Left ventricle myocardium inferior (tissue), 1 donor: ENCODE data around the gene TUBGCP2. TPM values are rescaled to one million over a fixed set of nuclear protein-coding genes. Genes with fewer than 3 reads are reported as not detected.
A peak's percentile ranks its signal among the peaks of the same experiment; 100 is the strongest.

ENCODE experiments used
- DNase-seq: peaks from one replicate; pipeline ENCODE4 v3.0.0-alpha.2; 2020
- H3K27ac ChIP-seq: fragments of 200-600 bp; replicated peaks from 2 replicates; pipeline ENCODE4 v1.8.0; 2021
- H3K27me3 ChIP-seq: fragments of 200-600 bp; 2 replicates; pipeline ENCODE4 v1.8.0; 2021; ENCODE audit warnings: low read depth
- H3K36me3 ChIP-seq: fragments of 200-600 bp; 2 replicates; pipeline ENCODE4 v1.8.0; 2021
- H3K4me1 ChIP-seq: fragments of 200-600 bp; 2 replicates; pipeline ENCODE4 v1.8.0; 2021
- H3K4me3 ChIP-seq: fragments of 200-600 bp; 2 replicates; pipeline ENCODE4 v1.8.0; 2021; ENCODE audit warnings: mild to moderate bottlenecking, moderate library complexity
- H3K9me3 ChIP-seq: fragments of 200-600 bp; replicated peaks from 2 replicates; pipeline ENCODE4 v1.8.0; 2021
- intact Hi-C: fragments of 100-400 bp; cut with micrococcal nuclease; formaldehyde crosslinking; loops from one replicate; pipeline ENCODE4 v1.11.0; 2022
- total RNA-seq: library from RNA; stranded (reverse); fragmentation: NEBNext Ultra II Directional; extraction: Animal tissue kit (Norgen Biotek cat#: 25700); gene quantifications from one replicate; pipeline ENCODE4 v1.2.1, GENCODE V29; 2021
- TF ChIP-seq, protein P1 (sequence below): fragments of 200-600 bp; IDR thresholded peaks from 2 replicates; pipeline ENCODE4 v1.8.0; 2021; ENCODE audit warnings: antibody characterized with exemption, mild to moderate bottlenecking, borderline replicate concordance
- donor health status: DM: no; HTN: yes; CAD: no; lungs with severe emphysema.

Gene TUBGCP2
- total RNA-seq, 1 donor from 2014 or later: 38.9 TPM

DNA sequence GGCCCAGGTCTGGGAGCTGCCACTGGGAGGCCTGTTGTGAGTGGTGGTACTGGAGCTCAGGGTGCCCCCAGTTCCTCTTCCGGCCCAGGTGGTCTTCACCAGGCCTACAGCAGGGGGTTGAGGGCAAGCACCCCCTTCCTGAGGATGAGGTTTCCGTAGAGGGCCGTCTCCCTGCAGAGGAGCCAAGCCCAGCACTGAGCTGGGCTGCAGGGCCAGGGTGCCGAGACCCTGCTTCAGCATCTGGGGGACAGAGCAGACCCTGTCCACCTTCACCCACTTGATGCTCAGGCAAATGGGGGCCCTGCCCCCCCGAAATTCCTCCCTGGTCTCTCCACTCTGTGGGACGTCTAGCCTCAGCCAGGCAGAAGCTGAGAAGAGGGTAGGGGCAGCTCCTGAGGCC lies 46.6 kb upstream of the TUBGCP2 start:
- no peaks in the 10 kb centered on the region for H3K27me3 ChIP-seq
- no peaks in the 10 kb centered on the region for H3K9me3 ChIP-seq
- no peaks in the 10 kb centered on the region for H3K36me3 ChIP-seq
- H3K4me3 ChIP-seq: no peak overlapping the region
- DNase-seq: no peak
- TF ChIP-seq, protein P1, sequence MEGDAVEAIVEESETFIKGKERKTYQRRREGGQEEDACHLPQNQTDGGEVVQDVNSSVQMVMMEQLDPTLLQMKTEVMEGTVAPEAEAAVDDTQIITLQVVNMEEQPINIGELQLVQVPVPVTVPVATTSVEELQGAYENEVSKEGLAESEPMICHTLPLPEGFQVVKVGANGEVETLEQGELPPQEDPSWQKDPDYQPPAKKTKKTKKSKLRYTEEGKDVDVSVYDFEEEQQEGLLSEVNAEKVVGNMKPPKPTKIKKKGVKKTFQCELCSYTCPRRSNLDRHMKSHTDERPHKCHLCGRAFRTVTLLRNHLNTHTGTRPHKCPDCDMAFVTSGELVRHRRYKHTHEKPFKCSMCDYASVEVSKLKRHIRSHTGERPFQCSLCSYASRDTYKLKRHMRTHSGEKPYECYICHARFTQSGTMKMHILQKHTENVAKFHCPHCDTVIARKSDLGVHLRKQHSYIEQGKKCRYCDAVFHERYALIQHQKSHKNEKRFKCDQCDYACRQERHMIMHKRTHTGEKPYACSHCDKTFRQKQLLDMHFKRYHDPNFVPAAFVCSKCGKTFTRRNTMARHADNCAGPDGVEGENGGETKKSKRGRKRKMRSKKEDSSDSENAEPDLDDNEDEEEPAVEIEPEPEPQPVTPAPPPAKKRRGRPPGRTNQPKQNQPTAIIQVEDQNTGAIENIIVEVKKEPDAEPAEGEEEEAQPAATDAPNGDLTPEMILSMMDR: no peak
- peaks cover 31% of the 10 kb centered on the region for H3K4me1 ChIP-seq
- intact Hi-C loops: no loop called here
- H3K27ac ChIP-seq: no peak overlapping the region

DNA sequence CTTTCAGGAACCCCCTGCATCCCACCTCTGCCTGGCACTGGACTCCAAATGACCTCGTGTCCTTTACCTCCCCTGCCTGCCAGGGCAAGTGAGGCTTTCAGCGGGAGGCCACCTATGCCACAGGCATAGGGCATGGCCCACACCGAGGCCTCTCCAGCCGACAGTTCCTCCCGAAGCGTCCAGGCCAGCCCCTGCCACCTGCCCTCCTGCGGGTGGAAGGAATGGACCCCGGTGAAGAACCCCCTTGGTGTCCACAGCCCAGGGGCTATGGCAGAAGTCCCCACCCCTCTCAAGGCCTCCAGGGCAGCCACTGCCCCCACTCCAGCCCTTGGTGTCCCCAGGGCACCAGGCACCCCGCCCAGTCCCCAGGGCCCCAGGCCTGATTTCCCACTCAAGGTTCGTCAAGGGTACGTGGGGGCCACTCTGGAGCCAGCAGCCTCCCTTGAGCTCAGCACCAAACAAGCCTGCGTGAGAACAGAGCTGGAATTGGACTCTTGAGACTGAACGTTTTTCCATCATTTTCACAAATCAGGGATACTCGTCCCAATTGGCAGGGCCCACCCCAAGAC lies 46.1 kb upstream of the TUBGCP2 start:
- peaks cover 31% of the 10 kb centered on the region for H3K4me1 ChIP-seq
- no peak overlapping the region for H3K4me3 ChIP-seq
- H3K36me3 ChIP-seq: no peaks in the 10 kb centered on the region
- intact Hi-C loops: no loop called here
- H3K27me3 ChIP-seq: peaks cover 5% of the 10 kb centered on the region
- H3K27ac ChIP-seq: no peak overlapping the region
- DNase-seq: no peak
- TF ChIP-seq, protein P1: no peak
- no peaks in the 10 kb centered on the region for H3K9me3 ChIP-seq

DNA sequence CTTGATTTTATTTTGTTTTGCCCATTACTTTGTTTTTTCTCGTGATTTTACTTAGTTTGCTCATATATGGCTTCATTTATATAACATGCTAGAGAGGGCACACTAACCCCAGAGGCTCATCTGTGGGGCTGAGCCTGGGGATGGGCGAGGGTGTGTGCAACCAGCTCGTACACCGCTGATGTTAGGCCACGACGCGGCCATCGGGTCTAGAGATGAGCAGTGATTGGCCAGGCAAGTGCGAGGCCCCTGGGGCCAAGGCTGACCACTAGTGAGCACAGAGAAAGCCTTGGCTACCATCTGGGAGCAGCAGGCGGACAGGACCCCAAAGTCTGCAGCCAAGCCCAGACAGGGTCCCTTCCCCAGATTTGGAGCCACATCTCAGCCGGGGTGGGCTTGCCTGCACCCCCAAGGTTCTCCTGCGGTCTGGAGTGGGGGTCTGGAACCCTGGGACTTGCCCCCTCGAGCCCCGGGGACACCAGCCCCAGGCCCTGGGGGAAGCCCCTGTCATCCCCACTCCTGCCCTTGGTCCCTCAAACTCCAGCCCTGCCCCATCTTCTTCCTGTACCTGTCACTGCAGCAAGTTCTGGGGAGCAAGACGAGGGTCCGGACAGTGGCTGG lies 45.4 kb upstream of the TUBGCP2 start:
- no peak for DNase-seq
- intact Hi-C loops: no loop called here
- TF ChIP-seq, protein P1: no peak
- Histone ChIP-seq H3K4me1 (peaks cover 27% of the 10 kb centered on the region), H3K36me3 (no peaks in the 10 kb centered on the region), H3K27ac (no peak overlapping the region), H3K27me3 (peaks cover 11% of the 10 kb centered on the region), H3K4me3 (no peak overlapping the region), H3K9me3 (no peaks in the 10 kb centered on the region)

DNA sequence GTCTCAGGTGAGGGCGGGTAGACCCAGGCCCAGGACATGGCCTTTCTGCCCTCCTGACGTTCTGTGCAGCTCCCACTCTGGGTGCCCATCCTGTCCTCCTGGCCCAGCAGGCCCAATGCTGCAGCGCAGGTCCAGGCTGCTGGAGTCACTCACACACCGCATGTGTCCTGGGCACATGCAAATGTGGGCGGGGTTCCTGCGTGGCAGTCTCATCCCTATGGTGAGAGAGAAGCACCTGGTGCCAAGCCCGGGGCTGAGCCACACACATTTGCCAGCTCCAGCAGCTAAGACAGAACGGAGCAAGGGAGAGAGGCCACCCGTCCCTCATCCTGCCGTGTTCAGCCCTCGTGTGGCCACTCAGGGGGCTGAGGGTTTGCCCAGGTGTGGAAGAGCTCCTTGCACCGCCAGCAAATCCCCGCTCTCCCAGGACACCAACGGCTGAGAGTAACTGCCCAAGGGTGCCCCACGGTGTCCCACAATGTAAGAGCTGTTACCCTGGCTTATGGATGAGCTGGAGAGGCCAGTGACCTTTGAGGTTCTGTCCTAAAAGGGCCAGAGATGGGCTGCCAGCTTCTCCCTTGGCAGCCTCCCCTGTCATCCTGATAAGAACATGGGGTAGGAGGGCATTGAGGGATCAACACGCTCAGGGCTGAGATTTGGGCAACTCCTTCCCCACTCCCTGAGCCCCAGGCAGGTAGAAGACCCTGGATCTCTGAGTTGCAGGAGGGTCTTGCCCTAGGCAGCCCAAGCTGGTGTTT lies 44.7 kb upstream of the TUBGCP2 start:
- peaks cover 18% of the 10 kb centered on the region for H3K27me3 ChIP-seq
- no peak for DNase-seq
- H3K4me3 ChIP-seq: no peak overlapping the region
- no peaks in the 10 kb centered on the region for H3K9me3 ChIP-seq
- H3K36me3 ChIP-seq: no peaks in the 10 kb centered on the region
- peaks cover 25% of the 10 kb centered on the region for H3K4me1 ChIP-seq
- H3K27ac ChIP-seq: no peak overlapping the region
- TF ChIP-seq, protein P1: no peak
- intact Hi-C loops: no loop called here

DNA sequence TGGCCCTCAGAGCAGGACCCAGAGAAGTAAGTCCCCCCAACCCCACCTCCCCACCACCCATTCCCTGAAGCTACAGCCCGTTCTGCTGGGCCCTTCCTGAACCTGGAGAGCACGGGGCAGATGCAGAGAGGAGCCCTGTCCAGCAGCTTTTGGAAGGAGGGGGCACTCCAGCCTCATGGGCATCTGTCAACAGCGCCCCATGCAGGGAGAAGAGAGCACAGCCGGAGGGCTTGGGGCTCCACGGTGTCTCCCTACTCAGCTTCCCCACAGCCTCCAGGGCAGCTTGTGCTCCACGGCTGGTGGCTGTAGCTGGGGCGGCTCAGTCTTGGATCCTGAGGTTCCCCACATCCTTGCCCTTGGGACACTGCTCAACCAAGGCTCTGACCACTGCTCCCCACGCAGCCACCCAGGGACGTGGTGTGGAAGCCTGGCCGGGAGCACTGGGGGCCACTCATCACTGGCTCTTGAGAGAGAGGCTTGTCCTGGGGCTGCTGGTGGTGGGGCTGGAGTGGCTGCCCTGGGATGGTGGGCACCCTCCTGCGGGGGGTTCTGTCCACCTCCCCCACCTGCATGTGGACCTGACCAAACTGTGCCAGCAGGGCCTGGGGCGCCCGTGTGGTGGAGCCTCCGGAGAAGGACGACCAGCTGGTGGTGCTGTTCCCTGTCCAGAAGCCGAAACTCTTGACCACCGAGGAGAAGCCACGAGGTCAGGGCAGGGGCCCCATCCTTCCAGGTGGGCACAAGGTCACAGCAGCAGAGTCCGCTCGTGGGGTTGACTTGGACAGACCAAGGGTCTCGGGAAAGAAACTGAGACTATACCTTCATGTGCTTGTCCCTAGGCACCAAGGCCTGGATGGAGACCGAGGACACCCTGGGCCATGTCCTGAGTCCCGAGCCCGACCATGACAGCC lies 43.0 kb upstream of the TUBGCP2 start:
- no peaks in the 10 kb centered on the region for H3K9me3 ChIP-seq
- peaks cover 11% of the 10 kb centered on the region for H3K4me1 ChIP-seq
- TF ChIP-seq, protein P1: no peak
- no peak overlapping the region for H3K4me3 ChIP-seq
- peaks cover 36% of the 10 kb centered on the region for H3K27me3 ChIP-seq
- intact Hi-C loops: no loop called here
- DNase-seq: peak; percentile 12
- H3K27ac ChIP-seq: no peak overlapping the region
- no peaks in the 10 kb centered on the region for H3K36me3 ChIP-seq
